GM23248 (cell line): ENCODE results near the gene KSR2. TPM values are rescaled to one million over a fixed set of nuclear protein-coding genes. Genes with fewer than 3 reads are reported as not detected.

Experiments
- DNase-seq: peaks from one replicate; pipeline ENCODE4 v3.0.0-alpha.2; 2015
- H2AFZ ChIP-seq: fragments of 200-600 bp; sonication (generic); 2 replicates; pipeline ENCODE4 v1.6.1; 2016; ENCODE audit warnings: antibody characterized with exemption
- H3F3A ChIP-seq: fragments of 200-600 bp; sonication (generic); 2 replicates; pipeline ENCODE4 v1.6.1; 2016; ENCODE audit warnings: mild to moderate bottlenecking, antibody characterized with exemption, mixed run types; ENCODE audit not compliant: insufficient read depth
- H3K27ac ChIP-seq: fragments of 200-600 bp; sonication (generic); 2 replicates; pipeline ENCODE4 v1.5.1; 2016; ENCODE audit warnings: mild to moderate bottlenecking
- H3K27me3 ChIP-seq: fragments of 200-600 bp; sonication (generic); replicated peaks from 2 replicates; pipeline ENCODE4 v1.6.1; 2016; ENCODE audit warnings: mild to moderate bottlenecking; ENCODE audit not compliant: insufficient read depth
- H3K36me3 ChIP-seq: fragments of 200-600 bp; sonication (generic); 2 replicates; pipeline ENCODE4 v1.6.1; 2016; ENCODE audit warnings: low read depth, mild to moderate bottlenecking
- H3K4me1 ChIP-seq: fragments of 200-600 bp; sonication (generic); 2 replicates; pipeline ENCODE4 v1.6.1; 2016; ENCODE audit warnings: mild to moderate bottlenecking; ENCODE audit not compliant: insufficient read depth
- H3K4me2 ChIP-seq: fragments of 200-600 bp; sonication (generic); one replicate; pipeline ENCODE4 v1.6.1; 2016; ENCODE audit warnings: mild to moderate bottlenecking; ENCODE audit not compliant: unreplicated experiment
- H3K4me3 ChIP-seq: fragments of 200-600 bp; sonication (generic); 2 replicates; pipeline ENCODE4 v1.5.1; 2016; ENCODE audit warnings: mild to moderate bottlenecking
- H3K79me2 ChIP-seq: fragments of 200-600 bp; sonication (generic); 2 replicates; pipeline ENCODE4 v1.6.1; 2016; ENCODE audit warnings: mild to moderate bottlenecking; ENCODE audit not compliant: insufficient read depth
- H3K9ac ChIP-seq: fragments of 200-600 bp; sonication (generic); 2 replicates; pipeline ENCODE4 v1.6.1; 2016; ENCODE audit warnings: mild to moderate bottlenecking
- H3K9me2 ChIP-seq: fragments of 200-600 bp; sonication (generic); 2 replicates; pipeline ENCODE4 v1.6.1; 2016; ENCODE audit warnings: mixed run types, mild to moderate bottlenecking, moderate library complexity; ENCODE audit not compliant: insufficient read depth
- H3K9me3 ChIP-seq: fragments of 200-600 bp; sonication (generic); one replicate; pipeline ENCODE4 v1.6.1; 2017; ENCODE audit warnings: low read depth
- H4K20me1 ChIP-seq: fragments of 200-600 bp; sonication (generic); 2 replicates; pipeline ENCODE4 v1.6.0; 2016; ENCODE audit not compliant: insufficient read depth
- EZH2 ChIP-seq: fragments of 200-600 bp; sonication (generic); IDR thresholded peaks from 2 replicates; pipeline ENCODE4 v1.6.1; 2018; ENCODE audit warnings: antibody characterized with exemption, mild to moderate bottlenecking; ENCODE audit not compliant: insufficient read depth, poor library complexity, severe bottlenecking
- EZH2phosphoT487 ChIP-seq: fragments of 200-600 bp; sonication (generic); IDR thresholded peaks from 2 replicates; pipeline ENCODE4 v1.6.1; 2018; ENCODE audit warnings: antibody characterized with exemption, moderate library complexity, mild to moderate bottlenecking, low read depth; ENCODE audit not compliant: insufficient read depth
- WGBS, 2 experiments: methylation state at CpG; one replicate each; pipeline ENCODE4 v1.1.6; 2015 to 2017; ENCODE audit warnings: low lambda C conversion rate in 2 of 2, low coverage in 1 of 2; ENCODE audit errors: missing lambda C conversion rate in 2 of 2; 5-methylcytosine and 5-hydroxymethylcytosine counted together
- in situ Hi-C: fragments of 300-500 bp; cut with MboI; formaldehyde crosslinking; loops from 2 replicates; pipeline ENCODE4 v1.15.0; 2020
- polyA plus RNA-seq: library from polyadenylated mRNA; unstranded; fragments of >200 nt; fragmentation: Nextera tagmentation; extraction: Ambion mirVana; gene quantifications from 2 replicates; pipeline ENCODE4 v1.2.1, GENCODE V29; 2016
- total RNA-seq: library from RNA; depleted of rRNA; stranded (reverse); fragments of >200 nt; shearing (Covaris generic); gene quantifications from 2 replicates; pipeline ENCODE4 v1.2.3, GENCODE V29; 2014

The KSR2 gene
- total and polyA plus RNA-seq, 2 experiments from 2014 or later, result not detected

GRCh38 chr12:117599849-117600248 is 368.9 kb downstream of the KSR2 start:
- H3K4me3 ChIP-seq, result no peak overlapping the region
- H3K27me3 ChIP-seq, result no peaks in the 10 kb centered on the region
- WGBS, 2 experiments, result 49% methylated on average over 5 of the region's 5 CpGs
- H3F3A ChIP-seq, result no peaks in the 10 kb centered on the region
- H3K9ac ChIP-seq, result no peak overlapping the region
- no peak overlapping the region for H3K4me2 ChIP-seq
- no peaks in the 10 kb centered on the region for H3K79me2 ChIP-seq
- H2AFZ ChIP-seq, result no peak overlapping the region
- in situ Hi-C loops, result loop anchor here (10.0 kb wide), 1 partner anchor 235 kb away; no protein-coding TSS in a partner anchor
- no peak for TF ChIP-seq EZH2
- no peak for TF ChIP-seq EZH2phosphoT487
- no peaks in the 10 kb centered on the region for H3K36me3 ChIP-seq
- no peaks in the 10 kb centered on the region for H3K9me3 ChIP-seq
- no peaks in the 10 kb centered on the region for H3K9me2 ChIP-seq
- no peaks in the 10 kb centered on the region for H4K20me1 ChIP-seq
- H3K4me1 ChIP-seq, result no peaks in the 10 kb centered on the region
- no peak overlapping the region for H3K27ac ChIP-seq
- DNase-seq, result no peak

- H3K9ac ChIP-seq, result no peak overlapping the region
- no peak overlapping the region for H3K4me2 ChIP-seq
- no peaks in the 10 kb centered on the region for H3F3A ChIP-seq
- in situ Hi-C loops, result loop anchor here (10.0 kb wide), 1 partner anchor 238 kb away; no protein-coding TSS in a partner anchor
- no peaks in the 10 kb centered on the region for H3K9me2 ChIP-seq
- no peak overlapping the region for H2AFZ ChIP-seq
- no peaks in the 10 kb centered on the region for H3K36me3 ChIP-seq
- no peaks in the 10 kb centered on the region for H3K27me3 ChIP-seq
- no peaks in the 10 kb centered on the region for H3K9me3 ChIP-seq
- DNase-seq, result no peak
- H3K79me2 ChIP-seq, result no peaks in the 10 kb centered on the region
- no peak overlapping the region for H3K4me3 ChIP-seq
- no peak overlapping the region for H3K27ac ChIP-seq
- TF ChIP-seq EZH2phosphoT487 (no peak), EZH2 (no peak)
- H3K4me1 ChIP-seq, result no peaks in the 10 kb centered on the region
- 39 to 47% methylated on average over 6 of the region's 6 CpGs for WGBS, 2 experiments
- no peaks in the 10 kb centered on the region for H4K20me1 ChIP-seq
Observed at GRCh38 chr12:117596968-117597367, 371.8 kb downstream of the KSR2 start.

DNA sequence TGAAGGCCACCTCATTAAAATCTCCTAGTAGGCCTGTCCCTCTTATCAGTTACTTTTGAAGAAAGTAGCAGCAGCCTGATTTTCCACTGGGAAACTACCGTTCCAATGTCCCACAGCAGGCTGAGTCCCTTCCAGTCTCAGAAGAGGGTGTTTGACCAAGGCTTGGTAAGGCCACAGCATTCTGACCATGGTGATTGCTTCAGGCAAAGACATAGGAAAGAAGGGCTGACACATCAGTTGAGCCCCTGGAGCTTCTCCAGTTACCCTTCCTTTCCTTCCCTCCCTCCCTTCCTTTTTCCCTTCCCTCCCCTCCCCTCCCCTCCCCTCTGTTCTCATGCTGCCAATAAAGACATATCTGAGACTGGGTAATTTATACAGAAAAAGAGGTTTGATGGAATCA is 373.0 kb downstream of the KSR2 start:
- 74 to 81% methylated on average over 1 of the region's 1 CpG for WGBS, 2 experiments
- in situ Hi-C loops, result loop anchor here (10.0 kb wide), 1 partner anchor 239 kb away; no protein-coding TSS in a partner anchor
- H3K36me3 ChIP-seq, result no peaks in the 10 kb centered on the region
- H3K27ac ChIP-seq, result no peak overlapping the region
- H3F3A ChIP-seq, result no peaks in the 10 kb centered on the region
- no peaks in the 10 kb centered on the region for H3K9me2 ChIP-seq
- H3K4me1 ChIP-seq, result no peaks in the 10 kb centered on the region
- H3K9me3 ChIP-seq, result no peaks in the 10 kb centered on the region
- H3K27me3 ChIP-seq, result no peaks in the 10 kb centered on the region
- no peak for DNase-seq
- no peak overlapping the region for H2AFZ ChIP-seq
- H3K4me3 ChIP-seq, result no peak overlapping the region
- no peak overlapping the region for H3K4me2 ChIP-seq
- no peak for TF ChIP-seq EZH2
- TF ChIP-seq EZH2phosphoT487, result no peak
- H3K79me2 ChIP-seq, result no peaks in the 10 kb centered on the region
- no peak overlapping the region for H3K9ac ChIP-seq
- H4K20me1 ChIP-seq, result no peaks in the 10 kb centered on the region

GRCh38 chr12:117594481-117594880 is 374.3 kb downstream of the KSR2 start:
- Histone ChIP-seq H3K27ac (no peak overlapping the region), H3F3A (no peaks in the 10 kb centered on the region), H3K9me2 (no peaks in the 10 kb centered on the region), H3K9me3 (no peaks in the 10 kb centered on the region), H3K4me1 (no peaks in the 10 kb centered on the region), H3K79me2 (no peaks in the 10 kb centered on the region), H3K4me2 (no peak overlapping the region), H3K4me3 (no peak overlapping the region), H2AFZ (no peak overlapping the region), H3K27me3 (no peaks in the 10 kb centered on the region), H4K20me1 (no peaks in the 10 kb centered on the region), H3K9ac (no peak overlapping the region), H3K36me3 (no peaks in the 10 kb centered on the region)
- TF ChIP-seq EZH2 (no peak), EZH2phosphoT487 (no peak)
- in situ Hi-C loops, result loop anchor here (10.0 kb wide), 1 partner anchor 240 kb away; no protein-coding TSS in a partner anchor
- DNase-seq, result no peak
- WGBS, 2 experiments, result 40 to 44% methylated on average over 4 of the region's 4 CpGs
